Activated CD8-positive, alpha-beta T cell treated with anti-CD3 and anti-CD28 coated beads, Interleukin-2, amount 10 ng/mL, durations not matched to agents 7 days and 5 days (primary cell): ENCODE results near the gene TYROBP. TPM values are rescaled to one million over a fixed set of nuclear protein-coding genes. Genes with fewer than 3 reads are reported as not detected.

Source experiments
- ATAC-seq: fragments of 150-1000 bp; cut with Tn5 transposase; one replicate; pipeline ENCODE4 v1.10.0; 2021; ENCODE audit warnings: moderate library complexity
- CTCF ChIA-PET: fragments of 350-600 bp; sonication (Branson Sonifier 250); formaldehyde crosslinking; loops from one replicate; lab custom pipeline; 2021; ENCODE audit warnings: antibody characterized with exemption; lab: Charles Lee
- POLR2A ChIA-PET: fragments of 350-600 bp; sonication (Branson Sonifier 250); formaldehyde crosslinking; loops from one replicate; lab custom pipeline; 2021; ENCODE audit warnings: antibody characterized with exemption; lab: Charles Lee
- DNase-seq: peaks from one replicate; pipeline ENCODE4 v3.0.0-alpha.2; 2020
- H3K27ac Mint-ChIP-seq: one replicate; pipeline ENCODE4 v1.8.0; 2021; ENCODE audit warnings: mild to moderate bottlenecking, mixed read lengths
- H3K27me3 Mint-ChIP-seq: one replicate; pipeline ENCODE4 v1.8.0; 2021; ENCODE audit warnings: low read depth, mixed read lengths
- H3K36me3 Mint-ChIP-seq: one replicate; pipeline ENCODE4 v1.8.0; 2021; ENCODE audit warnings: low read depth, mixed read lengths
- H3K4me1 Mint-ChIP-seq: one replicate; pipeline ENCODE4 v1.8.0; 2021; ENCODE audit warnings: low read depth, mixed read lengths
- H3K4me3 Mint-ChIP-seq: one replicate; pipeline ENCODE4 v1.8.0; 2021; ENCODE audit warnings: mild to moderate bottlenecking, mixed read lengths
- H3K9me3 Mint-ChIP-seq: one replicate; pipeline ENCODE4 v1.8.0; 2022; ENCODE audit warnings: mixed read lengths; ENCODE audit not compliant: insufficient read depth
- total RNA-seq, 2 experiments: library from RNA; stranded (reverse); gene quantifications; one replicate each; pipeline ENCODE4 v1.2.3, GENCODE V29; 2021

Gene TYROBP
- total RNA-seq, 2 experiments from 2014 or later: 0.52 to 0.71 TPM

GRCh38 chr19:35909684-35910035 is 1.6 kb upstream of the TYROBP start:
- ATAC-seq: no peak
- H3K4me3 Mint-ChIP-seq: no peak overlapping the region
- CTCF ChIA-PET: interaction anchor here (2.1 kb wide), 1 partner anchor 27 kb away, joined by 9 read pairs; no protein-coding TSS in a partner anchor

DNA sequence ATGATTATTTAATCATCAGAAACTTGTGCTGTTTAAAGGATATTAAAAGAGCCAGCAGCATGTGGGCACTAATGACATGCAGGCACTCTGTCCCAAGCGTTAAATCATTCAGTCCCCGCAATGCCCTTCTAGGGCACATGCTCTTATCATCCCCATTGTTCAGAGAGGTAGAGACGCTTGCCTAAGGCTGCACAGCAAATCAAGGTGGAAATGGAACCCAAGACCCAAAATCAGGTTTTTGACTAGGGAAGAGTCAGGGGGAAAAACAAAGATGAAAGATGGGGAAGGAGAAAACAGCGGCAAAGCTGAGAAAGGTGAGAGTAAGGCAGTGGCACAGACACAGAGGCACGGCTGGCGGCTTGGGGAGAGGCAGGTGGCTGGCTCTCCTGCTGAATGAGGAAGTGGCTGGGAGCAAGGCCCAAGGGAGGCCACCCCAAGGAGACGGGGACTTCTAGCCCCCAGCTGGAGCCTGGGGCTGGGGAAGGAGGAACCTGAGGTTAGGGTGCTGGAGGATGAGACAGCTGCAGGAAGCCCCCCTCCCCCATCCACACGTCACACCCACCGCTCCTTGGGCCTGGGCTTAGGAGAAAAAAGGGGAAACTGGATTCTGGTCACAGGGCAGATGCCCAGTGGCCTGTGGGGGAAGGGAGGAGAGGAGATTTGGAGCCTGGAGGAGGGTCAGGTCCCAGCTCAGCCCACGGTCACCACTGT is 1.0 kb upstream of the TYROBP start:
- Mint-ChIP-seq H3K9me3 (no peaks in the 10 kb centered on the region), H3K27ac (peak overlapping the region; percentile 65), H3K27me3 (no peaks in the 10 kb centered on the region), H3K4me3 (no peak overlapping the region), H3K36me3 (peaks cover 8% of the 10 kb centered on the region), H3K4me1 (peaks cover 47% of the 10 kb centered on the region)
- no peak for DNase-seq
- peak; percentile 46 for ATAC-seq
- POLR2A ChIA-PET: no interaction called here
- CTCF ChIA-PET: interaction anchor here (1.0 to 2.1 kb wide), 2 partner anchors 22 to 27 kb away, joined by 3 to 9 read pairs; no protein-coding TSS in a partner anchor

More at GRCh38 chr19:35909684-35910035, 1.6 kb upstream of the TYROBP start:
- Mint-ChIP-seq H3K27me3 (no peaks in the 10 kb centered on the region), H3K9me3 (no peaks in the 10 kb centered on the region), H3K27ac (peak overlapping the region; percentile 65), H3K4me1 (peaks cover 42% of the 10 kb centered on the region), H3K36me3 (peaks cover 2% of the 10 kb centered on the region)
- POLR2A ChIA-PET: no interaction called here
- DNase-seq: no peak

DNA sequence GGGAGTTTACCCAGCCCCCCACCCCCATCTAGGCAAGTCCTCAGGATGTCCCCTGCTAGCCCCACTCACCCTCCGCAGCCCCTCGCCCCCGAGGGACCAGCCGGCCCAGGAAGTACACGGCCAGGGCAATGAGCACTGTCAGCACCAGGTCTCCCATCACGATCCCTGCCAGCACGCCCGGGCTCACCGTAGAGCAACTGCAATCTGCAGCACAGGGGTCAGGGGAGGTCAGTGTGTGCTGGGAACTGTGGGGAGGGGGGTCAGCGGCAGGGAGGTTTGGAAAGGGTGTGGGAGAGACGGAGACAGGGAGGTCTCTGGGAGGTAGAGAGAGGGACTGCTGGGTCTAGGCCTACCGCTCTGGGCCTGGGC is 734 bp downstream of the TYROBP start:
- no peaks in the 10 kb centered on the region for H3K9me3 Mint-ChIP-seq
- H3K4me3 Mint-ChIP-seq: no peak overlapping the region
- no peak for ATAC-seq
- POLR2A ChIA-PET: no interaction called here
- peak overlapping the region; percentile 62 for H3K27ac Mint-ChIP-seq
- CTCF ChIA-PET: no interaction called here
- peaks cover 17% of the 10 kb centered on the region for H3K36me3 Mint-ChIP-seq
- no peaks in the 10 kb centered on the region for H3K27me3 Mint-ChIP-seq
- peaks cover 58% of the 10 kb centered on the region for H3K4me1 Mint-ChIP-seq
- no peak for DNase-seq

DNA sequence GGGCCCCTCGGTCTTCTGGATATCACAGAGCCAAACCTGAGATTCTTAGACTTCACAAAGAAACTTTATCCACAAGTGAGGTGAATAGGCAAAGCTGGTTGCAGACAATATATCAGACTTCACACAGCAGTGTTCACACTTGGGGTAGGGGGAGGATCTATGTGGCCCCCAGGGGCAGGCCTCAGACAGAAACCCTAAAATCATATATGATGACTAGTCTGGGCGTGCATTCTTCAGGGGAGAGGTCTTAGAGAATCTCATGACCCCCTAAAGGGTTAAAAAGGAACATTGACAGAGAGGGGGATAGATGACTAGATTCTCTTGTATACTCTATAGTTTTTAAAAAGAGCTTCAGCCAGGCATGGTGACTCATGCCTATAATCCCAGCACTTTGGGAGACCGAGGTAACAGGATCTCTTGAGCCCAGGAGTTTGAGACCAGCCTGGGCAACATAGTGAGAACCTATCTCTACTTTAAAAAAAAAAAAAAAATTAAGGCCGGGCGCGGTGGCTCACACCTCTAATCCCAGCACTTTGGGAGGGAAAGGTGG is 2.8 kb downstream of the TYROBP start:
- H3K4me1 Mint-ChIP-seq: peaks cover 62% of the 10 kb centered on the region
- POLR2A ChIA-PET: no interaction called here

GRCh38 chr19:35904311-35905068 is 3.6 kb downstream of the TYROBP start:
- ATAC-seq: no peak
- peaks cover 18% of the 10 kb centered on the region for H3K36me3 Mint-ChIP-seq
- H3K27me3 Mint-ChIP-seq: no peaks in the 10 kb centered on the region
- no peak for DNase-seq
- H3K9me3 Mint-ChIP-seq: no peaks in the 10 kb centered on the region
- peak overlapping the region; percentile 81 for H3K27ac Mint-ChIP-seq
- H3K4me3 Mint-ChIP-seq: peak overlapping the region; percentile 87
- H3K4me1 Mint-ChIP-seq: peaks cover 58% of the 10 kb centered on the region
- ChIA-PET CTCF (interaction anchor here (2.1 kb wide), 1 partner anchor 26 kb away, joined by 24 read pairs; no protein-coding TSS in a partner anchor), POLR2A (interaction anchor here (0.7 to 2.1 kb wide), 2 partner anchors 13 to 26 kb away, joined by 3 to 22 read pairs; no protein-coding TSS in a partner anchor)

More for the DNA sequence above, 2.8 kb downstream of the TYROBP start:
- CTCF ChIA-PET: interaction anchor here (1.3 kb wide), 1 partner anchor 26 kb away, joined by 5 read pairs; no protein-coding TSS in a partner anchor
- no peak for DNase-seq
- H3K4me3 Mint-ChIP-seq: no peak overlapping the region
- no peak for ATAC-seq
- peaks cover 17% of the 10 kb centered on the region for H3K36me3 Mint-ChIP-seq
- peak overlapping the region; percentile 81 for H3K27ac Mint-ChIP-seq
- no peaks in the 10 kb centered on the region for H3K9me3 Mint-ChIP-seq
- no peaks in the 10 kb centered on the region for H3K27me3 Mint-ChIP-seq

DNA sequence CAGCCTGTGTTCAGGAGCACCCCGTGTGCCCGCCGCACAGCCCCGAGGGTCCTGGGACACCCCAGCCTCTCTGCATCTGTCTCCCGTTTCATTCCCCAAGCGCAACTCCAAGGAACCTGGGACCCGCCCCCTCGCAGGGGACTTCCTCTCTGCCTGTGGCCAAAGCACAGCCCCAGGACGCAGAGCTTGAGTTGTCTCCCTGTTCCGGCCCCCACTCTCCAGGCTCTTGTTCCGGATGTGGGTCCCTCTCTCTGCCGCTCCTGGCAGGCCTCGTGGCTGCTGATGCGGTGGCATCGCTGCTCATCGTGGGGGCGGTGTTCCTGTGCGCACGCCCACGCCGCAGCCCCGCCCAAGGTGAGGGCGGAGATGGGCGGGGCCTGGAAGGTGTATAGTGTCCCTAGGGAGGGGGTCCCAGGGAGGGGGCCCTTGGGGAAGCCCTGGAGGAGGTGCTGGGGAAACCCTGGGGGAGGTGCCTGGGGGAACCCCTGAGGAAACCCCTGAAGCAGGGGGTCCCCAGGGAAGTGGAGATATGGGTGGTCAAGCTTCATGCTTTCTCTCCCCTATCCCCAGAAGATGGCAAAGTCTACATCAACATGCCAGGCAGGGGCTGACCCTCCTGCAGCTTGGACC is 4.4 kb downstream of the TYROBP start:
- no peaks in the 10 kb centered on the region for H3K9me3 Mint-ChIP-seq
- peak; percentile 96 for DNase-seq
- peak; percentile 56 for ATAC-seq
- peak overlapping the region; percentile 87 for H3K4me3 Mint-ChIP-seq
- peaks cover 51% of the 10 kb centered on the region for H3K4me1 Mint-ChIP-seq
- H3K36me3 Mint-ChIP-seq: peaks cover 25% of the 10 kb centered on the region
- ChIA-PET POLR2A (interaction anchor here (0.6 to 2.1 kb wide), 5 partner anchors 22 to 201 kb away, joined by 3 to 22 read pairs (median 4); partner anchors contain the start of gene ALKBH6), CTCF (interaction anchor here (1.5 to 2.1 kb wide), 2 partner anchors 21 to 27 kb away, joined by 5 to 24 read pairs; no protein-coding TSS in a partner anchor)
- H3K27ac Mint-ChIP-seq: peak overlapping the region; percentile 97
- H3K27me3 Mint-ChIP-seq: no peaks in the 10 kb centered on the region

DNA sequence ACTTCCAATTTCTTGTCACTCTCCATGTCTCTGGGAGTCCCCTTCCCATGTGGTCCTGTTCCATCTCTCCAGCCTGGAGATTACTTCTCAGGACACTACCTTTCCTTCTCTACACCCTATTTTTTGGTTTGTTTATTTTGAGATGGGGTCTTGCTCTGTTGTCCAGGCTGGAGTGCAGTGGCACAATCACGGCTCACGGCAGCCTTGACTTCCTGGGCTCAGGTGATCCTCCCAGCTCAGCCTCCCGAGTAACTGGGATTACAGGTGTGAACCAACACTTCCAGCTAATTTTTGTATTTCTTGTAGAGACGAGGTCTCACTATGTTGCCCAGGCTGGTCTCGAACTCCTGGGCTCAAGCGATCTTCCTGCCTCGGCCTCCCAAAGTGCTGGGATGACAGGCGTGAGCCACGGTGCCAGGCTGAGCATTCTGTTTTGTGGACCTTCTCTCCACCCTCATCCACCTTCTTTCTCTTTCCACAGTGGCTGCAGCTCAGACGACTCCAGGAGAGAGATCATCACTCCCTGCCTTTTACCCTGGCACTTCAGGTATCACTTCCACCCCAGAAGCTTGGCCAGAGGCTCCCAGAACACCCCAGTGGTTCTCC is 5.1 kb downstream of the TYROBP start:
- H3K9me3 Mint-ChIP-seq: no peaks in the 10 kb centered on the region
- H3K27ac Mint-ChIP-seq: peak overlapping the region; percentile 97
- POLR2A ChIA-PET: interaction anchor here (1.0 to 2.1 kb wide), 4 partner anchors 23 to 201 kb away, joined by 3 to 22 read pairs (median 4); partner anchors contain the start of gene ALKBH6
- peaks cover 29% of the 10 kb centered on the region for H3K36me3 Mint-ChIP-seq
- no peaks in the 10 kb centered on the region for H3K27me3 Mint-ChIP-seq
- ATAC-seq (no peak), DNase-seq (peak; percentile 34)
- peak overlapping the region; percentile 87 for H3K4me3 Mint-ChIP-seq
- peaks cover 50% of the 10 kb centered on the region for H3K4me1 Mint-ChIP-seq
- CTCF ChIA-PET: interaction anchor here (1.5 to 2.1 kb wide), 2 partner anchors 20 to 28 kb away, joined by 5 to 24 read pairs; no protein-coding TSS in a partner anchor

- H3K36me3 Mint-ChIP-seq: peaks cover 37% of the 10 kb centered on the region
- ChIA-PET CTCF (interaction anchor here (2.1 kb wide), 1 partner anchor 29 kb away, joined by 24 read pairs; no protein-coding TSS in a partner anchor), POLR2A (interaction anchor here (0.5 to 2.1 kb wide), 2 partner anchors 28 kb away, joined by 4 to 22 read pairs; no protein-coding TSS in a partner anchor)
- ATAC-seq (peak; percentile 32), DNase-seq (peak; percentile 78)
- H3K27me3 Mint-ChIP-seq: no peaks in the 10 kb centered on the region
- peaks cover 50% of the 10 kb centered on the region for H3K4me1 Mint-ChIP-seq
- peak within 1 kb of the TSS; percentile 97 for H3K27ac Mint-ChIP-seq
- no peaks in the 10 kb centered on the region for H3K9me3 Mint-ChIP-seq
- H3K4me3 Mint-ChIP-seq: peak within 1 kb of the TSS; percentile 87
Observed at GRCh38 chr19:35901854-35902661, 6.0 kb downstream of the TYROBP start, which contains the start of gene HCST. Gene HCST (plus strand): TSS chr19:35902529. CDS start chr19:35902594, 65 bp downstream.

DNA sequence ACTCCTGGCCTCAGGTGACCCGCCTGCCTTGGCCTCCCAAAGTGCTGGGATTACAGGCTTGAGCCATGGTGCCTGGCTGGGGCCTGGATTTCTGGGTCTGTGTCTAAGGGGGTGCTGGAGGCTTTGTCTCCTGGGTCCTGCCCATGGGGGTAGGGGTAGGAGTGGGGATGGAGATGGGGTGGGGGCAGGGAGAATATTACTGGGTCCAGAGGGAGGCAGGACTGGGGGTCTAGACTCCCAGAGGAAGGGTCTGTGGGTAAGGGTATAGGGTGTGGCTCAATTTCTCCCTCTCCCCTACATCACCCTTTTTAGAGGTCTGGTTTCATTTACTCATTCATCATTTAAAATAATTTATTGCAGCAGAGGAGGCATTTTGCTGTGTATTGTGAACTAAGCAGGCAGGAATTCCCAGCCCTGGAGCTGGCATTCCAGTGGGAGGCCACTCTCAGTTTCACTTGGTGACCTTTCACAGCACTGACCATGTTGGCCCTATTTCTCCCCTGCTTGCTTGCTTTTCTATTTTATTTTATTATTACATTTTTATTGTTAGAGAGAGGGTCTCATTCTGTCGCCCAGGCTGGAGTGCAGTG is 6.9 kb downstream of the TYROBP start:
- Mint-ChIP-seq H3K9me3 (no peaks in the 10 kb centered on the region), H3K27ac (peak overlapping the region; percentile 97), H3K36me3 (peaks cover 41% of the 10 kb centered on the region), H3K4me3 (peak overlapping the region; percentile 87), H3K4me1 (peaks cover 52% of the 10 kb centered on the region), H3K27me3 (no peaks in the 10 kb centered on the region)
- DNase-seq: no peak
- ChIA-PET CTCF (interaction anchor here (0.8 to 1.1 kb wide), 2 partner anchors 18 to 30 kb away, joined by 3 read pairs; no protein-coding TSS in a partner anchor), POLR2A (interaction anchor here (0.5 to 1.4 kb wide), 4 partner anchors 25 to 30 kb away, joined by 3 to 11 read pairs (median 4); no protein-coding TSS in a partner anchor)
- ATAC-seq: no peak
